GM12878 (cell line): ENCODE data around the gene GRIN2C. TPM values are rescaled to one million over a fixed set of nuclear protein-coding genes. Genes with fewer than 3 reads are reported as not detected.
A peak's percentile ranks its signal among the peaks of the same experiment; 100 is the strongest.

Source experiments
- ATF7 ChIP-seq: fragments of 450-650 bp; IDR thresholded peaks from 2 replicates; pipeline ENCODE4 v1.6.1; 2016; ENCODE audit warnings: low read depth, mild to moderate bottlenecking
- CBX3 ChIP-seq: fragments of 200-600 bp; sonication (generic); IDR thresholded peaks from 2 replicates; pipeline ENCODE4 v1.6.1; 2016; ENCODE audit warnings: low read depth, borderline replicate concordance
- ESRRA ChIP-seq: IDR thresholded peaks from 2 replicates; pipeline ENCODE4 v1.6.1; 2012; ENCODE audit warnings: mild to moderate bottlenecking, low read length, improper control_type of control experiment
- MTA3 ChIP-seq: IDR thresholded peaks from 2 replicates; pipeline ENCODE4 v1.6.1; 2012; ENCODE audit warnings: low read length, inconsistent platforms, borderline replicate concordance
- NFYB ChIP-seq: IDR thresholded peaks from 2 replicates; pipeline ENCODE4 v1.6.1; 2011; ENCODE audit warnings: low read depth, mild to moderate bottlenecking, low read length, improper control_type of control experiment, moderate library complexity; ENCODE audit not compliant: insufficient read depth
- PAX5 ChIP-seq: IDR thresholded peaks from 2 replicates; pipeline ENCODE4 v1.6.1; 2011; ENCODE audit warnings: low read depth, low read length, borderline replicate concordance
- SIX5 ChIP-seq: IDR thresholded peaks from 2 replicates; pipeline ENCODE4 v1.6.1; 2011; ENCODE audit warnings: mild to moderate bottlenecking, low read depth, low read length, moderate library complexity; ENCODE audit not compliant: severe bottlenecking
- ZNF24 ChIP-seq: fragments of 450-650 bp; IDR thresholded peaks from 2 replicates; pipeline ENCODE4 v1.6.1; 2017; ENCODE audit warnings: antibody characterized with exemption, mild to moderate bottlenecking
- polyA plus RNA-seq, 11 experiments: library from polyadenylated mRNA; depleted of rRNA in 4 of 11; unstranded in 6 of 11; stranded (reverse) in 5 of 11; fragments of >200 nt; fragmentation: Nextera tagmentation in 4 of 11; fragmentation: Illumina TruSeq in 1 of 11; extraction: Ambion mirVana in 4 of 11; extraction: Trizol in 1 of 11; gene quantifications; 1 replicate in 1 of 11; 2 replicates in 10 of 11; pipeline versions ENCODE4 v1.2.1 to v1.2.3, GENCODE V29; 2011 to 2016; ENCODE audit warnings: inconsistent platforms in 2 of 11, missing spikeins in 2 of 11, low read depth in 1 of 11
- total RNA-seq, 4 experiments: library from RNA; depleted of rRNA in 3 of 4; stranded (reverse); fragments of >200 nt in 3 of 4; fragmentation: Illumina TruSeq in 1 of 4; extraction: Trizol in 1 of 4; gene quantifications; 2 replicates each; pipeline versions ENCODE4 v1.2.1 to v1.2.3, GENCODE V29; 2013 to 2021
- TF ChIP-seq, protein P1 (sequence below): IDR thresholded peaks from 2 replicates; pipeline ENCODE4 v1.6.1; 2012; ENCODE audit warnings: mild to moderate bottlenecking, low read depth, low read length
- TF ChIP-seq, protein P2 (sequence below): fragments of 450-650 bp; IDR thresholded peaks from 2 replicates; pipeline ENCODE4 v1.6.1; 2016; ENCODE audit warnings: mild to moderate bottlenecking

The GRIN2C gene
- total and polyA plus RNA-seq, 10 of the 15 experiments (the other 5 are each of a cell fraction or from before 2014, with no cell fraction given), result 0.01 to 0.20 (median 0.11) TPM; not detected in 2

DNA sequence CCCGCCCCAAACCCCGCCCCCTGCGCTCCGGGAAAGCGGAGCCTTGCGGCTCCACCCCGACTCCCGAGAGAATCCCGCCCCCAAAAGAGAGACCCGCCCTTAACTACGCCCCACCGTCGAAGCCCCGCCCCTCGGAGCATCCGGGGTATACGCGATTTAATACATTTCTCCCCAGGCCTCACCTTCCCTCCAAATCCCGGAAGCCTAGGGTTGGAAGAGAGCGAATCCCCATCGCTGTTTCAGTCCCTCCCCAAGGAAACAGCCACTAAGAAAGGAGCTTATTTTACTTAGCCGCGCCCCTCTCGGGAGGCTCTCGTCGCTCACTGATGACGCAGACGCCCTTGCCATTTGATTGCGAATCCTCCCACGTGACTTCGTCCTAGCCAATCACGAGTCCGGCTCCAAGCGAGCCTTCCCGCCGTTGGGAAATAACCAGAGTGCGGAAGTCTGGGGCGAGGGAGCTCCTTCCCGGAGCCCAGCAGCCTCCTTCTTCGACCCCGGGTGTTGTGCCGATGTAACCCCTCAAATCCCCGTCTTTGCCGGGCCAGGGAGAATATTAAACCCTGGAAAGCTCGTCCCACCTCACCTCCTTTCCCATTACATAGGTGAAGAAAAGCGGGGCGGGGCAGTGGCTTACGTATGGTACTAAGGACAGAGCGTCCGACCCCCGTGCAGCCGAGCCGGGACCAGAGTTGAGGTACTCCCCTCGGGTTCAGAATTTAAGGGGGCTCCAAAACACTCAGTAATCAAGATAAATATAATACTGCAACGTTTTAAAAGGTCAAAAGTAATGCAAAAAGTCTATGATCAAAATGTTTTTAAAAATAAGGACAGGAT, 13.6 kb upstream of the GRIN2C start (continued):
- TF ChIP-seq, protein P1, sequence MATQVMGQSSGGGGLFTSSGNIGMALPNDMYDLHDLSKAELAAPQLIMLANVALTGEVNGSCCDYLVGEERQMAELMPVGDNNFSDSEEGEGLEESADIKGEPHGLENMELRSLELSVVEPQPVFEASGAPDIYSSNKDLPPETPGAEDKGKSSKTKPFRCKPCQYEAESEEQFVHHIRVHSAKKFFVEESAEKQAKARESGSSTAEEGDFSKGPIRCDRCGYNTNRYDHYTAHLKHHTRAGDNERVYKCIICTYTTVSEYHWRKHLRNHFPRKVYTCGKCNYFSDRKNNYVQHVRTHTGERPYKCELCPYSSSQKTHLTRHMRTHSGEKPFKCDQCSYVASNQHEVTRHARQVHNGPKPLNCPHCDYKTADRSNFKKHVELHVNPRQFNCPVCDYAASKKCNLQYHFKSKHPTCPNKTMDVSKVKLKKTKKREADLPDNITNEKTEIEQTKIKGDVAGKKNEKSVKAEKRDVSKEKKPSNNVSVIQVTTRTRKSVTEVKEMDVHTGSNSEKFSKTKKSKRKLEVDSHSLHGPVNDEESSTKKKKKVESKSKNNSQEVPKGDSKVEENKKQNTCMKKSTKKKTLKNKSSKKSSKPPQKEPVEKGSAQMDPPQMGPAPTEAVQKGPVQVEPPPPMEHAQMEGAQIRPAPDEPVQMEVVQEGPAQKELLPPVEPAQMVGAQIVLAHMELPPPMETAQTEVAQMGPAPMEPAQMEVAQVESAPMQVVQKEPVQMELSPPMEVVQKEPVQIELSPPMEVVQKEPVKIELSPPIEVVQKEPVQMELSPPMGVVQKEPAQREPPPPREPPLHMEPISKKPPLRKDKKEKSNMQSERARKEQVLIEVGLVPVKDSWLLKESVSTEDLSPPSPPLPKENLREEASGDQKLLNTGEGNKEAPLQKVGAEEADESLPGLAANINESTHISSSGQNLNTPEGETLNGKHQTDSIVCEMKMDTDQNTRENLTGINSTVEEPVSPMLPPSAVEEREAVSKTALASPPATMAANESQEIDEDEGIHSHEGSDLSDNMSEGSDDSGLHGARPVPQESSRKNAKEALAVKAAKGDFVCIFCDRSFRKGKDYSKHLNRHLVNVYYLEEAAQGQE, result no peak
- no peak for TF ChIP-seq ZNF24
- TF ChIP-seq ESRRA, result peak; percentile 62; the same call in 1 of the 2 replicates
- TF ChIP-seq CBX3, result no peak
- TF ChIP-seq, protein P2, sequence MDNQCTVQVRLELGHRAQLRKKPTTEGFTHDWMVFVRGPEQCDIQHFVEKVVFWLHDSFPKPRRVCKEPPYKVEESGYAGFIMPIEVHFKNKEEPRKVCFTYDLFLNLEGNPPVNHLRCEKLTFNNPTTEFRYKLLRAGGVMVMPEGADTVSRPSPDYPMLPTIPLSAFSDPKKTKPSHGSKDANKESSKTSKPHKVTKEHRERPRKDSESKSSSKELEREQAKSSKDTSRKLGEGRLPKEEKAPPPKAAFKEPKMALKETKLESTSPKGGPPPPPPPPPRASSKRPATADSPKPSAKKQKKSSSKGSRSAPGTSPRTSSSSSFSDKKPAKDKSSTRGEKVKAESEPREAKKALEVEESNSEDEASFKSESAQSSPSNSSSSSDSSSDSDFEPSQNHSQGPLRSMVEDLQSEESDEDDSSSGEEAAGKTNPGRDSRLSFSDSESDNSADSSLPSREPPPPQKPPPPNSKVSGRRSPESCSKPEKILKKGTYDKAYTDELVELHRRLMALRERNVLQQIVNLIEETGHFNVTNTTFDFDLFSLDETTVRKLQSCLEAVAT, result no peak; the same call in none of the 2 replicates
- TF ChIP-seq SIX5, result peak; percentile 56
- TF ChIP-seq MTA3, result no peak
- peak; percentile 92 for TF ChIP-seq NFYB
- TF ChIP-seq PAX5, result no peak; the same call in 1 of the 2 replicates
- TF ChIP-seq ATF7, result peak; percentile 64; the same call in 1 of the 2 replicates
- TF ChIP-seq, all 136 proteins: peak for 60
